NCI-H524 treated with DMSO at 0.1 percent for 48 hours (cell line): ENCODE measurements around the gene RPS6KA2.

ENCODE experiments used
- DNase-seq: peaks from one replicate; lab custom pipeline; 2025; lab: John Stamatoyannopoulos, UW

RPS6KA2 gene

GRCh38 chr6:166615059-166615770 is 11.8 kb downstream of the RPS6KA2 start:
- no peak for DNase-seq

DNA sequence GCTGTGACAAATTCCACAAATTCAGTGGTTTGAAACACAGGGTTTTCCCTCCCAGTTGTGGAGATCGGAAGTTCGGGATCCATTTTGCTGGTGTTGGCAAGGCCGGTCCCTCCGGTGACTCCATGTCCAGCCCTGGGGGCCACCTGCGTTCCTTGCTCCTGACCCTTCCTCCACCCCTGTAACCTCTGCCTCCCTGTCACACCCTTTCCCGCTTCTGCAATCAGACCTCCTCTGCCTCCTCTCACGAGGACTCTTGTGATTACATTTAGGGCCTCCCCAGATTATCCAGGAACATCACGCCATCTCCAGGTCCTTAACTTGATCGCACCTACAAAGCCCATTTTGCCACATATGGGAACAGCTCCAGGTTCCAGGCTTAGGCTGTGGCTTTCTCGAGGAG is 12.5 kb downstream of the RPS6KA2 start:
- no peak for DNase-seq

DNA sequence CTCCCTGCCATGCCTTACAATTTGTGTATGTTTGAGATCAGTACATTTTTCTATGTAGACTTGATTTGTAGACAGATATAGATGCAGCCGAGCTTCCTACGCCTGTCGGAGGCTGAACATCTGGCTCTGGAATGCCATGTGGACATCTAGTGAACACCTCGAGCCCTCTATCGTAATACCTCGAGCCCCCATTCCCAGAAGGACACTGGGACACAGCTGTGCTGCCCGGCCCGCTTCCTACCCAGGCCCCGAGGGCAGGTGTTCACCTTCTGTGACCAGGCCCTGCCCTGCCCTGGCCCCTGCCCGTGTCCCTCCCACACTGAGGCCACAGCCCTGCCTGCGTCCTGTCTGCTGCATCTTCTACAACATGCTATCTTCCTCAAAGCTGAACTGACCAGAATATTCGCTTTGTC is 12.9 kb downstream of the RPS6KA2 start:
- no peak for DNase-seq

DNA sequence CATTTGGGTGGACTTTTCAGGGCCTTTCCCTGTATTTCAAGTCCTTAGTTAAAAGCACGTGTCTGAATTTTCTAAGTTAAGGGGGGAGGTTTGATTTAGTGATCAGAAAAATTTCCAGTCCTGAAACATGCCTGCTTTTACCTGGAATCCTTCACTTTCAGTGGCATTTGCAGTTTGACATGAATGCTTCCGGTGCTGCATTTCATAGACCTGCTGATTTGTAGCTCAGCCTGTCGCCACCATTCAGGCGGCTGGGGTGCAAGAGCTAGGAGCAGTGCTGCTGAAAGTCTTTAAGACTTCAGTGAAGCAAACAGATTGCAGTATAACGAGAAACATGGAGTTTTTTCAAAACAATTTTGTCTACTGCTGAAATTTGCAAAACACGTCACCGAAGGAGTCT is 14.0 kb downstream of the RPS6KA2 start:
- no peak for DNase-seq

DNA sequence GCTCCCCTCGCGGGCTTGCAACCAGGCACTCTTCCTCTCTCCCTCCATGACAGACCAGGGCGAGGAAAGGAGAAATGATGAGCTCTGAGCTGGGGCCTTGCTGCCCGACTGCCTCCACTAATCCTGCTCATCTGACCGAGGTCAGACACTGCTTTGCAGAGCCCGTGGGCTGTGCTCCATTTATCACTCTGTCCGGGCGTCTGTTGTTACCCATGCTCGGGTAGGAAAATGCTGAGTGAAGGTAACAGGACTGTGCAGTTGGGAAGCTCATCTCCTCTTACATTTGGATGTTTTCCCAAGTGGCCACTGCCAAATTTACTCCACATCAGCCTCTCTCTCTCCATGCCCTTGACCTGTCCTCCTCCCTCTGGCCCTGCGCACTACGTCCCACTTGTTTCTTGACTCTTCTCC is 14.6 kb downstream of the RPS6KA2 start:
- DNase-seq, result no peak

DNA sequence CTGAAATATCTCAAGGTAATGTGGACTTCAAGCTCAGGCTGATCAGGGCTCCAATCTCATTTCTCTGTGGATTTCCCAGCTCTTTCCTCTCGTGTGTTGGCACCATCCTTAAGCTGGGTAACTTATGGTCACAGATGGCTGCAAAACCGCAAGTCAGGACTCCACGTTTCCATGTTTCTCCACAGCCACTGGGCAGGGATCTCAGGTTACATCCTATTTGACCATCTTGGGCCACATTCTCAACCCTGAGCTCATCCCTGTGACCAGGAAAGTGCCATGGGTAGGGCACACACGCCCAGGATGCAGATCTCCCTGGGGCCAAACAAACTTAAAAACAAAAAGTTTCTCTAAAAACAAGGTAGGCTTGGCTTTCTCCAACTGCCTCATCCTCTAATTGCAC is 15.4 kb downstream of the RPS6KA2 start:
- no peak for DNase-seq

DNA sequence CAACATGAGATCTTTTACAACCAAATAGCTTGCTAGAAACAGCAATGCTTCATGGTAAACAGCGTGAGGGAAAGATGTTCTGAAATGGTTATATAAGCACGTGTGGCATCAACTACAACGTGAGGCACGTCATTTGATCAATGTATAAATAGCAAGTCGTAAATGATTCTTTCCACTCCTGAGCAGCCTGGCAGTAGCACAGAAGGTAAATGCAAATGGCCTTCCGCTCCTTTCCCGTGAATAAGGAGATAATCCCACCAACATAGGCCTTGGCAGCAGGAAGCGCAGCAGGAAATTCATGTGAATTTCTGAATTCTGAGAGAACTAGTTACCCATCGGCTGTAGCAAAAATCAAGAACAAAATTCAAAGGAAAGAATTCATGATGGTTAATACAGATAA is 17.0 kb downstream of the RPS6KA2 start:
- no peak for DNase-seq

DNA sequence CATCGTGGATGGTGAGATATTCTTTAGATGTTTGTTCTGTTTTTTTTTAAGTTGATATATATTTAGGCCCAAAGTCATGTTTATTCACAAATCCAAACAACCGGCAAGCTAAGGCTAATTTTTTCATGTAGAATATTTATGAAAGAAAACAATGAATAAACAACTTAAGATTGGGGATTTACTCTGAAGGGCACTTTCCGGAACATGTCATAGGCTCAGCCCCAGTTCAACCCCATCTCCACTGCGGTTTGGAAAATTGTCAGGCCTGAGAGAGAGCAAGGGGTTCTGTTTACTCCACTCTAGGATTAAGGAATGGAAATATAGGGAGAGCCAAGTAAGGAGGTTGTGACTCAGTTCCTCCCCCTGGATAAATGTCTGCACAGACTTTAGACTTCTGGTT is 18.3 kb downstream of the RPS6KA2 start:
- DNase-seq, result no peak

DNA sequence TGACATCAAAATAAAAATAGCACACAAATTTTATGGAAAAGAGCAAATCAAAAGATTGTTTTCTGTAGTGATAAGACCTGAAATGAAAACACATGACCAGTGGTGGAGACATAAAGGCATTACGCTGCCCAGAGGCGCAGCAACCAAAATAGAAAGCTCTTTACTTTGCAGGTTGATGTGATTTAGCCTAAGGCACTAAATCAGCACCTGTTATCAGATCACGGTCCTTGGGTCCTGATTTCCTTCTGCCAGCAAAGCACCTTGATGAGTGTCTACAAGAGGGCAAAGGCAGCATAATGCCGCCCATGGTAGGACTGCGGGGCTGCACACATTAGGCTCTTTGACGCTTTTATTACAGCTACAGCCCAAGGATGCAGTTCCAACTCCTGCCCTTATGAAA is 21.3 kb downstream of the RPS6KA2 start:
- DNase-seq, result no peak

- no peak for DNase-seq
Observed at GRCh38 chr6:166604911-166605310, 22.1 kb downstream of the RPS6KA2 start.

- no peak for DNase-seq
Observed at GRCh38 chr6:166604328-166604727, 22.7 kb downstream of the RPS6KA2 start.

DNA sequence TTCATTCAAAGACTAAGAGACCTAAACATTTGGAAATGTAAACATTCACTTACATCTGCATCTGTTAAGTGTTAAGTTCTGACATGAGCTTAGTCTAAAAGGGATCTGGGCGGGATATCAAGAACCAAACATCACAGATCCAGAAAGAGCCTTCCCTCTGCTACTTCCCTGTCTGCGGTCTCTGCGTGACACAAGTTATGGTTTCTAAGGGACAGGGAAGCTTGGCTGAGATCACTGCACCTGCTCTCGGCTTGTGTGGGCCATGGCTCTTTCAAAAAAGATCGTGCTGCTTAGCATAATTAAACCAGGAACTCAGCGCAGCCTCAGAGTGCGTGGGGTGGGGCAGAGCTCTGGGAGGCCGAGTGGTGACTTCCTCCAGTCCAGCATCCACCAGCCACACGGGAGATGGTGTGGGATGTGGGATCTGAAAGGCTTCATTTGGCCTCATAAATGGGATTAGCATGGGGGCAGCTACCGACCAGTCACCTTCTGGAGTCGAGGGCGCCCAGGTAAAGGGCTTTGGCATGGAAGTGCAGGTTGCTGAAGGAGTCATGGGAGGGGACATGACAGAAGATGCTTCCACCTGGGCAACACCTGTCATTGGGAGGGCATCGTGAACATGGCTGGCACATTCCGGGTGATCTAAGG is 23.9 kb downstream of the RPS6KA2 start:
- DNase-seq, result no peak

DNA sequence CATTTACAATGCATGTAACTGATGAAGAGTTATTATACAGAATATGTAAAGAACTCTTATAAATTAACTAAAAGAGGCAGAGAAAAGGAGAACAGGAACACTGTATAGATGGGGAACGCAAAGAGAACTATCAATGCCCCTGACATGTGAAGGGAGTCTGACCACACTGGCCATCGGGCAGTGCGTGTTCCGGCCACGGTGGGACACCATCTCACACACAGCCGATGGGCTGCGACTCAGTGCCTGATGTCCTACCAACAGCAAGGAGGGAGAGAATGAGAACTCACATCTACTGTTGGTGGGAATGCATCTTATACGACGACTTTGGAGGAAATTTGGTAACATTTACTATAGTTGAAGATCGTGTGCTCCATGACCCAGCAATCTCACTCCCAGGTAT is 25.1 kb downstream of the RPS6KA2 start:
- DNase-seq, result no peak

DNA sequence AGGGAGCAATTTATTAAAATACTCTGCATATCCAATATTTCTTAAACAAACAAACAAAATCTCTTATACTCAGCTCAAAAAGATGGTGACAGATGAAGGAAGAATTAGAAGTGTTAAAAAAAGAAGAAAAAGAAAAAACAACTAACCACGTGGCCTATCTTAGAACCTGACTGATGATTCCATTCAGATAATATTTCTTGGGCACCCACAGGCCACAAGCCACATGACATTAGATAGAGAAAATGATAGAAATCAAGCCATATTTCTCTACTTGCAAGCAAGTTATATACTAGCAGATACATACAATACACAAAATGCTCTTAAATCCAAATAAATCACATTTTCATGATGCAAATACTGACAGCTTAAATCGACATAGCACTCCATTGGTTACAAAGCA is 26.1 kb downstream of the RPS6KA2 start:
- no peak for DNase-seq

DNA sequence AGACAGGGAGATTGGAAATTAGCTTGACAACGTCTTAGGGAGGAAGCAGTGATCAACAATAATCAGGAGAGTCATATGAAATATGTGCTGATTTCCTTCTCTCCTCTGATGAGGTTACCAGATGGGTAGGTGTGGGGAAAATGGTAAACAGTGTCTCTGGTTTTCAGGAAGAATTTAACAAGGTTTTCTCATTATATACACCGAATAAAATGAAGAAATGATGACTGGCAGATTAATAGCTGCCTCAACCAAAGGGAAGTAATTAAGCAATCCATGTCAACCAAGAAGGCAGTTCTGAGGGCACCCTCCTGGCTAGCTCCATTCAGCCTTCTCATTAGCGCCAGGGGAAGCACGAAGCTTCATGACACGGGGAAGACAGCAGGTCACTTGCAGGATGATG is 27.8 kb downstream of the RPS6KA2 start:
- no peak for DNase-seq

- no peak for DNase-seq
Observed at GRCh38 chr6:166598441-166599138, 28.5 kb downstream of the RPS6KA2 start.

DNA sequence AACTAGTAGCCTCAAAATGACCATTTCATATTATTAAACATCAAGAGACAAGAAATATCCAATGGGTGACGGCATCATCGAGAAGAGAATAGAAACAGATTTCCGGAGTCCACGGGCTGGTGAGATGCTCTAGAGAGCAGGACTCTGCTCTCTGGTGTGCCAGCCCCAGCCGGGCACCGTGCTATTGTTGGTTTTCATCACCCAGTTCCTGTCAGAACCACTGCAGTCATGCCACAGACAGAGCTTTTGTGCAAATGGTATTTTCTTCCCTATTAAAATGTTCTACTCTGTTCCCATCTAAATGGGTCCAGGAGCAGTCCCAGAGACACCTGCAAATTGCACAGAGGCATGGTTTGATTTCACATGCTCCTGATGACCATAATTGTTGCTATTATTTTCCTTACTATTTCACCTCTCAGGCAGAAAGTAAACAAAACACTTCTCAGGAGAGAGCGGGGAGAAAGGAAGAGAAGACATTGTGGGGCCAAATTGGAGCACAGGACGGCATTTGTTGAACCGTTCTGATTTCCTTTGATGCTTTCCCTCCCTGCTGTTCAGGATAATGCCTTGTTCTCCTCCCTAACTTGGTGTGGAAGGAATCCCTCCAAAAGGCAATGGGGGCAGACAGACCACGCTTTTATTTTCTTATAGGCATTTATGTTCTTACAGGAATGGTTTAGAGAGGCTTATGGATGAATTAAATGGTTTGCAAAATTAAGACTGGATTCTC is 29.2 kb downstream of the RPS6KA2 start:
- DNase-seq, result no peak

GRCh38 chr6:166596776-166597507 is 30.1 kb downstream of the RPS6KA2 start:
- no peak for DNase-seq

GRCh38 chr6:166595949-166596348 is 31.1 kb downstream of the RPS6KA2 start:
- no peak for DNase-seq

- DNase-seq, result no peak
Observed at GRCh38 chr6:166595061-166595780, 31.8 kb downstream of the RPS6KA2 start.

DNA sequence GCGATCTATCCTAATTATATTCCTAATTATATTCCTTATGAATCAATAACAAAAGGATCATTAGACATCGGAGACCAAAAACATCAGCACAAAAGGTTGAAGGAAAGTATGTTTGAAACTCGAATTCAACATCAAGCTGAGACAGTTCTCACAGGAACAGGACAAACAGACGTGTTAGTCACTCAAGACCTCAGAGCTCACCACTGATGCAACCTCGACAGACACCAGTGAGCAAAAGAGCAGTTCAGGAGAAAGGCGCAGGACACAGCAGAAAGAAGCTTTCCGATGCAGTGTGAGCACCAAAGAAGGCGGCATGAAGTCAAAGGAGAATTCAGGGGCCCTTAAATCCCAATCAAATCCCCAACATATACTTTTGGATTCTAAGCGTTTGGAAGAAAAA is 34.2 kb downstream of the RPS6KA2 start:
- DNase-seq, result no peak
